Activated CD4-positive, alpha-beta T cell treated with anti-CD3 and anti-CD28 coated beads for 36 hours (primary cell): Measurements from ENCODE around the gene LSP1. TPM values are rescaled to one million over a fixed set of nuclear protein-coding genes. Genes with fewer than 3 reads are reported as not detected.
A peak's percentile ranks its signal among the peaks of the same experiment; 100 is the strongest.

Source experiments
- ATAC-seq: fragments of 200-7000 bp; cut with Tn5 transposase; one replicate; pipeline ENCODE4 v1.10.0; 2021; ENCODE audit warnings: mild to moderate bottlenecking, moderate library complexity
- CTCF ChIA-PET: fragments of 350-600 bp; sonication (Branson Sonifier 250); formaldehyde crosslinking; loops from one replicate; lab custom pipeline; 2021; ENCODE audit warnings: antibody characterized with exemption; lab: Charles Lee
- POLR2A ChIA-PET: fragments of 350-600 bp; sonication (Branson Sonifier 250); formaldehyde crosslinking; loops from one replicate; lab custom pipeline; 2021; ENCODE audit warnings: antibody characterized with exemption, inconsistent platforms; lab: Charles Lee
- DNase-seq: peaks from one replicate; pipeline ENCODE4 v3.0.0-alpha.2; 2020
- H3K27ac Mint-ChIP-seq: one replicate; pipeline ENCODE4 v1.8.0; 2021; ENCODE audit warnings: mixed read lengths
- H3K27me3 Mint-ChIP-seq: one replicate; pipeline ENCODE4 v1.8.0; 2021; ENCODE audit warnings: mixed read lengths
- H3K36me3 Mint-ChIP-seq: one replicate; pipeline ENCODE4 v1.8.0; 2021; ENCODE audit warnings: low read depth, mixed read lengths
- H3K4me1 Mint-ChIP-seq: one replicate; pipeline ENCODE4 v1.8.0; 2021; ENCODE audit warnings: mixed read lengths
- H3K4me3 Mint-ChIP-seq: one replicate; pipeline ENCODE4 v1.8.0; 2021; ENCODE audit warnings: mild to moderate bottlenecking, moderate library complexity, mixed read lengths
- H3K9me3 Mint-ChIP-seq: one replicate; pipeline ENCODE4 v1.8.0; 2021; ENCODE audit warnings: low read depth, mixed read lengths
- intact Hi-C, 2 experiments: fragments of 100-400 bp; cut with DNase I in 1 of 2; cut with micrococcal nuclease in 1 of 2; formaldehyde crosslinking; loops; one replicate each; pipeline versions ENCODE4 v1.14.2 to v1.15.1; 2022 to 2024; cut with DNase I, micrococcal nuclease
- total RNA-seq, 2 experiments: library from RNA; stranded (reverse); gene quantifications; one replicate each; pipeline ENCODE4 v1.2.3, GENCODE V29; 2021

Gene LSP1
- total RNA-seq, 2 experiments from 2014 or later: 193 to 227 TPM

- H3K9me3 Mint-ChIP-seq: no peaks in the 10 kb centered on the region
- H3K4me1 Mint-ChIP-seq: peaks cover 11% of the 10 kb centered on the region
- H3K4me3 Mint-ChIP-seq: no peak overlapping the region
- DNase-seq: no peak
- intact Hi-C loops: loop anchor here in 1 of 2 experiments (5.0 kb wide), 1 partner anchor 43 kb away; no protein-coding TSS in a partner anchor
- no peak for ATAC-seq
- CTCF ChIA-PET: interaction anchor here (1.5 to 1.7 kb wide), 2 partner anchors 145 to 313 kb away, joined by 3 to 6 read pairs; no protein-coding TSS in a partner anchor
- POLR2A ChIA-PET: no interaction called here
- no peaks in the 10 kb centered on the region for H3K27me3 Mint-ChIP-seq
- H3K27ac Mint-ChIP-seq: no peak overlapping the region
- no peaks in the 10 kb centered on the region for H3K36me3 Mint-ChIP-seq
These were observed 13.5 kb upstream of the LSP1 start for GRCh38 chr11:1839204-1839923.

GRCh38 chr11:1839924-1840779, 12.7 kb upstream of the LSP1 start:
- no peaks in the 10 kb centered on the region for H3K9me3 Mint-ChIP-seq
- DNase-seq (no peak), ATAC-seq (no peak)
- no peaks in the 10 kb centered on the region for H3K36me3 Mint-ChIP-seq
- no peaks in the 10 kb centered on the region for H3K27me3 Mint-ChIP-seq
- CTCF ChIA-PET: interaction anchor here (0.7 kb wide), 1 partner anchor 146 kb away, joined by 3 read pairs; no protein-coding TSS in a partner anchor
- peaks cover 19% of the 10 kb centered on the region for H3K4me1 Mint-ChIP-seq
- POLR2A ChIA-PET: no interaction called here
- intact Hi-C loops: loop anchor here in 1 of 2 experiments (5.0 kb wide), 1 partner anchor 42 kb away; no protein-coding TSS in a partner anchor
- H3K4me3 Mint-ChIP-seq: no peak overlapping the region
- no peak overlapping the region for H3K27ac Mint-ChIP-seq

- CTCF ChIA-PET: interaction anchor here (0.5 to 0.7 kb wide), 2 partner anchors 147 to 1202 kb away, joined by 3 read pairs; no protein-coding TSS in a partner anchor
- ATAC-seq (no peak), DNase-seq (no peak)
- H3K27ac Mint-ChIP-seq: no peak overlapping the region
- POLR2A ChIA-PET: no interaction called here
- no peaks in the 10 kb centered on the region for H3K36me3 Mint-ChIP-seq
- H3K9me3 Mint-ChIP-seq: no peaks in the 10 kb centered on the region
- H3K27me3 Mint-ChIP-seq: no peaks in the 10 kb centered on the region
- no peak overlapping the region for H3K4me3 Mint-ChIP-seq
- intact Hi-C loops: no loop called here
- peaks cover 27% of the 10 kb centered on the region for H3K4me1 Mint-ChIP-seq
These were observed 12.0 kb upstream of the LSP1 start for GRCh38 chr11:1840780-1841480.

- POLR2A ChIA-PET: no interaction called here
- DNase-seq (no peak), ATAC-seq (no peak)
- H3K4me3 Mint-ChIP-seq: no peak overlapping the region
- H3K27ac Mint-ChIP-seq: no peak overlapping the region
- CTCF ChIA-PET: interaction anchor here (0.7 to 0.8 kb wide), 2 partner anchors 147 to 234 kb away, joined by 3 to 4 read pairs; no protein-coding TSS in a partner anchor
- no peaks in the 10 kb centered on the region for H3K9me3 Mint-ChIP-seq
- no peaks in the 10 kb centered on the region for H3K36me3 Mint-ChIP-seq
- peaks cover 32% of the 10 kb centered on the region for H3K4me1 Mint-ChIP-seq
- H3K27me3 Mint-ChIP-seq: no peaks in the 10 kb centered on the region
- intact Hi-C loops: no loop called here
These were observed 11.3 kb upstream of the LSP1 start for GRCh38 chr11:1841511-1842148.

GRCh38 chr11:1842149-1843097, 10.5 kb upstream of the LSP1 start:
- no peaks in the 10 kb centered on the region for H3K27me3 Mint-ChIP-seq
- no peak for ATAC-seq
- H3K4me1 Mint-ChIP-seq: peaks cover 34% of the 10 kb centered on the region
- no peaks in the 10 kb centered on the region for H3K9me3 Mint-ChIP-seq
- H3K27ac Mint-ChIP-seq: no peak overlapping the region
- no peak for DNase-seq
- ChIA-PET CTCF (interaction anchor here (0.6 to 1.1 kb wide), 5 partner anchors 40 to 233 kb away, joined by 3 to 4 read pairs (median 3); no protein-coding TSS in a partner anchor), POLR2A (interaction anchor here (0.6 kb wide), 1 partner anchor 1633 kb away, joined by 3 read pairs; no protein-coding TSS in a partner anchor)
- intact Hi-C loops: no loop called here
- no peaks in the 10 kb centered on the region for H3K36me3 Mint-ChIP-seq
- H3K4me3 Mint-ChIP-seq: no peak overlapping the region

GRCh38 chr11:1843098-1843473, 9.8 kb upstream of the LSP1 start:
- intact Hi-C loops: no loop called here
- no peaks in the 10 kb centered on the region for H3K36me3 Mint-ChIP-seq
- DNase-seq: no peak
- no peaks in the 10 kb centered on the region for H3K9me3 Mint-ChIP-seq
- ChIA-PET CTCF (interaction anchor here (0.6 to 1.1 kb wide), 3 partner anchors 39 to 149 kb away, joined by 3 read pairs; no protein-coding TSS in a partner anchor), POLR2A (interaction anchor here (0.6 to 0.7 kb wide), 2 partner anchors 23 to 1633 kb away, joined by 3 read pairs; no protein-coding TSS in a partner anchor)
- no peaks in the 10 kb centered on the region for H3K27me3 Mint-ChIP-seq
- peaks cover 36% of the 10 kb centered on the region for H3K4me1 Mint-ChIP-seq
- no peak overlapping the region for H3K27ac Mint-ChIP-seq
- H3K4me3 Mint-ChIP-seq: no peak overlapping the region
- ATAC-seq: no peak

- intact Hi-C loops: no loop called here
- no peaks in the 10 kb centered on the region for H3K36me3 Mint-ChIP-seq
- H3K4me3 Mint-ChIP-seq: no peak overlapping the region
- DNase-seq: no peak
- no peak for ATAC-seq
- no peaks in the 10 kb centered on the region for H3K9me3 Mint-ChIP-seq
- H3K27me3 Mint-ChIP-seq: no peaks in the 10 kb centered on the region
- CTCF ChIA-PET: no interaction called here
- peaks cover 41% of the 10 kb centered on the region for H3K4me1 Mint-ChIP-seq
- POLR2A ChIA-PET: interaction anchor here (0.7 kb wide), 1 partner anchor 22 kb away, joined by 3 read pairs; no protein-coding TSS in a partner anchor
- H3K27ac Mint-ChIP-seq: peak overlapping the region; percentile 91
These were observed 9.1 kb upstream of the LSP1 start for GRCh38 chr11:1843796-1844195.

- H3K4me3 Mint-ChIP-seq: peak overlapping the region; percentile 46
- intact Hi-C loops: no loop called here
- H3K4me1 Mint-ChIP-seq: peaks cover 47% of the 10 kb centered on the region
- H3K27ac Mint-ChIP-seq: peak overlapping the region; percentile 91
- ChIA-PET POLR2A (no interaction called here), CTCF (no interaction called here)
- no peaks in the 10 kb centered on the region for H3K36me3 Mint-ChIP-seq
- ATAC-seq: peak; percentile 72
- peak; percentile 62 for DNase-seq
- H3K27me3 Mint-ChIP-seq: no peaks in the 10 kb centered on the region
- no peaks in the 10 kb centered on the region for H3K9me3 Mint-ChIP-seq
These were observed 8.4 kb upstream of the LSP1 start for GRCh38 chr11:1844221-1845094.

- ChIA-PET CTCF (interaction anchor here (0.6 to 0.7 kb wide), 2 partner anchors 51 to 542 kb away, joined by 3 read pairs; no protein-coding TSS in a partner anchor), POLR2A (no interaction called here)
- H3K4me3 Mint-ChIP-seq: peak overlapping the region; percentile 46
- peaks cover 53% of the 10 kb centered on the region for H3K4me1 Mint-ChIP-seq
- H3K36me3 Mint-ChIP-seq: no peaks in the 10 kb centered on the region
- intact Hi-C loops: no loop called here
- peak overlapping the region; percentile 91 for H3K27ac Mint-ChIP-seq
- ATAC-seq (peak; percentile 7), DNase-seq (no peak)
- no peaks in the 10 kb centered on the region for H3K9me3 Mint-ChIP-seq
- no peaks in the 10 kb centered on the region for H3K27me3 Mint-ChIP-seq
These were observed 7.8 kb upstream of the LSP1 start for GRCh38 chr11:1845095-1845429.
